ENCODE results near the gene ZMIZ1.
A peak's percentile ranks its signal among the peaks of the same experiment; 100 is the strongest.

The ZMIZ1 gene

GRCh38 chr10:79072041-79072441, 3.3 kb downstream of the ZMIZ1 start:
- H3K4me3 ChIP-seq (ENCODE audit: control insufficient read depth, low read depth, low read length), result no peak overlapping the region
- TF ChIP-seq CTCF (conservative IDR thresholded peaks at IDR 0.05; ENCODE audit: control insufficient read depth, insufficient read depth, low read depth, low read length), result no peak
- no peak for DNase-seq (ENCODE audit: low read depth)

- peak; percentile 11 for TF ChIP-seq CTCF (conservative IDR thresholded peaks at IDR 0.05; ENCODE audit: control insufficient read depth, insufficient read depth, low read depth, low read length)
- no peak for DNase-seq (ENCODE audit: low read depth)
- H3K4me3 ChIP-seq (ENCODE audit: control insufficient read depth, low read depth, low read length), result no peak overlapping the region
Measured at GRCh38 chr10:79072994-79073645, 4.4 kb downstream of the ZMIZ1 start.

- TF ChIP-seq CTCF (conservative IDR thresholded peaks at IDR 0.05; ENCODE audit: control insufficient read depth, insufficient read depth, low read depth, low read length), result no peak
- DNase-seq (ENCODE audit: low read depth), result peak; percentile 60
- no peak overlapping the region for H3K4me3 ChIP-seq (ENCODE audit: control insufficient read depth, low read depth, low read length)
Measured at GRCh38 chr10:79073784-79074432, 5.1 kb downstream of the ZMIZ1 start.

GRCh38 chr10:79074732-79075131, 6.0 kb downstream of the ZMIZ1 start:
- H3K4me3 ChIP-seq (ENCODE audit: control insufficient read depth, low read depth, low read length), result no peak overlapping the region
- no peak for TF ChIP-seq CTCF (conservative IDR thresholded peaks at IDR 0.05; ENCODE audit: control insufficient read depth, insufficient read depth, low read depth, low read length)
- DNase-seq (ENCODE audit: low read depth), result no peak

GRCh38 chr10:79075418-79075817, 6.7 kb downstream of the ZMIZ1 start:
- TF ChIP-seq CTCF (conservative IDR thresholded peaks at IDR 0.05; ENCODE audit: control insufficient read depth, insufficient read depth, low read depth, low read length), result no peak
- no peak overlapping the region for H3K4me3 ChIP-seq (ENCODE audit: control insufficient read depth, low read depth, low read length)
- no peak for DNase-seq (ENCODE audit: low read depth)

- no peak for DNase-seq (ENCODE audit: low read depth)
- no peak overlapping the region for H3K4me3 ChIP-seq (ENCODE audit: control insufficient read depth, low read depth, low read length)
- TF ChIP-seq CTCF (conservative IDR thresholded peaks at IDR 0.05; ENCODE audit: control insufficient read depth, insufficient read depth, low read depth, low read length), result no peak
Measured at GRCh38 chr10:79077488-79078173, 8.9 kb downstream of the ZMIZ1 start.
